Caco-2 (cell line): ENCODE data around the gene IL36B. TPM values are rescaled to one million over a fixed set of nuclear protein-coding genes. Genes with fewer than 3 reads are reported as not detected.

Experiments
- BruUV-seq: library from RNA; stranded (reverse); fragments of 400-500 nt; replicated peaks from 2 replicates; lab custom pipeline; 2021; lab: Mats Ljungman, UMichigan
- CTCF ChIA-PET: fragments of 300-600 bp; sonication (Branson Sonifier 250); formaldehyde crosslinking; loops from one replicate; lab custom pipeline; 2022; ENCODE audit warnings: antibody characterized with exemption; lab: Charles Lee
- POLR2A ChIA-PET: fragments of 300-600 bp; sonication (Branson Sonifier 250); formaldehyde crosslinking; loops from one replicate; lab custom pipeline; 2022; ENCODE audit warnings: antibody characterized with exemption; lab: Charles Lee
- DNase-seq, 2 experiments: peaks; one replicate each; pipeline versions ENCODE4 v3.0.0 to v3.0.0-alpha.2; 2020 to 2022
- H3K27me3 ChIP-seq: replicated peaks from 2 replicates; pipeline ENCODE4 v1.6.0; 2011; ENCODE audit warnings: low read length; ENCODE audit not compliant: control insufficient read depth, insufficient read depth
- H3K36me3 ChIP-seq: 2 replicates; pipeline ENCODE4 v1.5.1; 2011; ENCODE audit warnings: low read length; ENCODE audit not compliant: control insufficient read depth, insufficient read depth
- H3K4me1 ChIP-seq: fragments of 250-450 bp; sonication (Bioruptor Pico); 2 replicates; pipeline ENCODE4 v1.5.1; 2020; ENCODE audit warnings: mild to moderate bottlenecking
- H3K4me3 ChIP-seq: 2 replicates; pipeline ENCODE4 v1.5.1; 2011; ENCODE audit warnings: low read depth, mild to moderate bottlenecking, control low read depth, low read length
- H3K9me3 ChIP-seq: fragments of 250-450 bp; sonication (Bioruptor Pico); 2 replicates; pipeline ENCODE4 v1.5.1; 2020; ENCODE audit warnings: mild to moderate bottlenecking, moderate library complexity
- H3K27ac Mint-ChIP-seq: one replicate; pipeline ENCODE4 v1.8.0; 2022; ENCODE audit warnings: mixed read lengths; ENCODE audit not compliant: unreplicated experiment
- H3K27me3 Mint-ChIP-seq: one replicate; pipeline ENCODE4 v1.8.0; 2022; ENCODE audit warnings: mixed read lengths; ENCODE audit not compliant: insufficient read depth, unreplicated experiment
- H3K36me3 Mint-ChIP-seq: one replicate; pipeline ENCODE4 v1.8.0; 2022; ENCODE audit warnings: mild to moderate bottlenecking, mixed read lengths; ENCODE audit not compliant: insufficient read depth, unreplicated experiment
- H3K4me1 Mint-ChIP-seq: one replicate; pipeline ENCODE4 v1.8.0; 2022; ENCODE audit warnings: low read depth, mixed read lengths; ENCODE audit not compliant: unreplicated experiment
- H3K4me3 Mint-ChIP-seq: one replicate; pipeline ENCODE4 v1.8.0; 2022; ENCODE audit warnings: mild to moderate bottlenecking, moderate library complexity, mixed read lengths; ENCODE audit not compliant: unreplicated experiment
- H3K9me3 Mint-ChIP-seq: one replicate; pipeline ENCODE4 v1.8.0; 2022; ENCODE audit warnings: mixed read lengths; ENCODE audit not compliant: unreplicated experiment
- CTCF ChIP-seq, 2 experiments: fragments of 200-600 bp in 1 of 2; IDR thresholded peaks; 1 replicate in 1 of 2; 2 replicates in 1 of 2; pipeline versions ENCODE4 v1.5.1 to v1.8.0; 2011 to 2022; ENCODE audit warnings: antibody characterized with exemption in 1 of 2, control low read depth in 1 of 2, inconsistent platforms in 1 of 2, low read depth in 1 of 2, low read length in 1 of 2, mild to moderate bottlenecking in 1 of 2, moderate library complexity in 1 of 2; ENCODE audit not compliant: insufficient read depth in 1 of 2, severe bottlenecking in 1 of 2, unreplicated experiment in 1 of 2
- intact Hi-C: fragments of 100-400 bp; cut with micrococcal nuclease; formaldehyde crosslinking; loops from one replicate; pipeline ENCODE4 v1.10.0; 2022; ENCODE audit not compliant: unreplicated experiment
- total RNA-seq: library from RNA; stranded (reverse); gene quantifications from 2 replicates; pipeline ENCODE4 v1.2.3, GENCODE V29; 2022

Gene IL36B
- total RNA-seq, 1 experiment from 2014 or later = not detected

GRCh38 chr2:113007250-113007649 lies 45.4 kb downstream of the IL36B start:
- POLR2A ChIA-PET = no interaction called here
- no peak overlapping the region for H3K4me3 Mint-ChIP-seq
- H3K27me3 ChIP-seq = no peaks in the 10 kb centered on the region
- no peaks in the 10 kb centered on the region for H3K36me3 Mint-ChIP-seq
- no peak for DNase-seq
- no peaks in the 10 kb centered on the region for H3K9me3 Mint-ChIP-seq
- intact Hi-C loops = no loop called here
- H3K9me3 ChIP-seq = no peaks in the 10 kb centered on the region
- no peaks in the 10 kb centered on the region for H3K36me3 ChIP-seq
- H3K27me3 Mint-ChIP-seq = peaks cover 15% of the 10 kb centered on the region
- no peaks in the 10 kb centered on the region for H3K4me1 ChIP-seq
- no peak for TF ChIP-seq CTCF (IDR thresholded peaks at IDR 0.05; ENCODE audit: insufficient read depth in 1 of 2, low read depth in 1 of 2, low read length in 1 of 2, severe bottlenecking in 1 of 2, unreplicated experiment in 1 of 2)
- no peak overlapping the region for H3K27ac Mint-ChIP-seq
- H3K4me1 Mint-ChIP-seq = no peaks in the 10 kb centered on the region
- no TSS peak for BruUV-seq
- CTCF ChIA-PET = no interaction called here
- no peak overlapping the region for H3K4me3 ChIP-seq

- Histone ChIP-seq H3K4me1 (no peaks in the 10 kb centered on the region), H3K36me3 (no peaks in the 10 kb centered on the region), H3K4me3 (no peak within 1 kb of the TSS), H3K27me3 (no peaks in the 10 kb centered on the region), H3K9me3 (peaks cover 11% of the 10 kb centered on the region)
- H3K4me1 Mint-ChIP-seq = no peaks in the 10 kb centered on the region
- no peak for TF ChIP-seq CTCF (IDR thresholded peaks at IDR 0.05; ENCODE audit: insufficient read depth in 1 of 2, low read depth in 1 of 2, low read length in 1 of 2, severe bottlenecking in 1 of 2, unreplicated experiment in 1 of 2)
- no peaks in the 10 kb centered on the region for H3K36me3 Mint-ChIP-seq
- no peak within 1 kb of the TSS for H3K27ac Mint-ChIP-seq
- ChIA-PET CTCF (no interaction called here), POLR2A (no interaction called here)
- H3K4me3 Mint-ChIP-seq = no peak within 1 kb of the TSS
- no TSS peak for BruUV-seq
- intact Hi-C loops = no loop called here
- no peak for DNase-seq
- peaks cover 6% of the 10 kb centered on the region for H3K27me3 Mint-ChIP-seq
- H3K9me3 Mint-ChIP-seq = peaks cover 14% of the 10 kb centered on the region
Observed at GRCh38 chr2:113005030-113005509, 47.6 kb downstream of the IL36B start, which contains the start of gene IL36A. TSS of gene IL36A (plus strand) at chr2:113005459. CDS start at chr2:113005872, 413 bp downstream.

- no peak for DNase-seq
- no peaks in the 10 kb centered on the region for H3K4me1 Mint-ChIP-seq
- H3K9me3 Mint-ChIP-seq = peaks cover 33% of the 10 kb centered on the region
- H3K27me3 ChIP-seq = no peaks in the 10 kb centered on the region
- ChIA-PET CTCF (no interaction called here), POLR2A (no interaction called here)
- peaks cover 11% of the 10 kb centered on the region for H3K9me3 ChIP-seq
- peaks cover 5% of the 10 kb centered on the region for H3K27me3 Mint-ChIP-seq
- no TSS peak for BruUV-seq
- no peaks in the 10 kb centered on the region for H3K4me1 ChIP-seq
- no peak for TF ChIP-seq CTCF (IDR thresholded peaks at IDR 0.05; ENCODE audit: insufficient read depth in 1 of 2, low read depth in 1 of 2, low read length in 1 of 2, severe bottlenecking in 1 of 2, unreplicated experiment in 1 of 2)
- no peaks in the 10 kb centered on the region for H3K36me3 ChIP-seq
- no peak overlapping the region for H3K4me3 Mint-ChIP-seq
- H3K27ac Mint-ChIP-seq = no peak overlapping the region
- H3K4me3 ChIP-seq = no peak overlapping the region
- intact Hi-C loops = no loop called here
- H3K36me3 Mint-ChIP-seq = no peaks in the 10 kb centered on the region
Observed at GRCh38 chr2:113002677-113003076, 50.0 kb downstream of the IL36B start.
